A549 (cell line): ENCODE results near the gene CHI3L1. TPM values are rescaled to one million over a fixed set of nuclear protein-coding genes. Genes with fewer than 3 reads are reported as not detected.

Experiments
- ATAC-seq, 2 experiments: fragments of 200-7000 bp in 1 of 2; fragments of >200 bp in 1 of 2; cut with Nextera tagmentation in 1 of 2; cut with Tn5 transposase in 1 of 2; 3 replicates each; pipeline versions ENCODE4 v1.8.0 to v1.9.1; 2018 to 2020; ENCODE audit warnings: mild to moderate bottlenecking in 1 of 2, moderate library complexity in 1 of 2
- CTCF ChIA-PET: fragments of 300-600 bp; sonication (Branson Sonifier 250); formaldehyde crosslinking; extraction: SDS; loops from one replicate; lab custom pipeline; 2021; ENCODE audit warnings: antibody characterized with exemption, inconsistent platforms; lab: Yijun Ruan, JAX
- POLR2A ChIA-PET: fragments of 350-600 bp; formaldehyde crosslinking; extraction: SDS; loops from one replicate; lab custom pipeline; 2021; ENCODE audit warnings: antibody characterized with exemption, inconsistent platforms; lab: Yijun Ruan, JAX
- DNase-seq, 2 experiments: peaks; one replicate each; pipeline versions ENCODE4 v3.0.0 to v3.0.0-alpha.2; 2011 to 2016; ENCODE audit warnings: low read depth in 1 of 2, low spot score in 1 of 2
- FAIRE-seq: peaks from 2 replicates; lab custom pipeline; 2011; peaks lifted over from hg19 to GRCh38; lab: Jason Lieb, UNC
- H3K27ac ChIP-seq, 2 experiments: fragments of >200 bp; sonication (Bioruptor Twin); formaldehyde crosslinking; 3 replicates each; pipeline ENCODE4 v1.5.1; 2016 to 2017
- H3K4me1 ChIP-seq: fragments of >200 bp; sonication (Bioruptor Twin); formaldehyde crosslinking; 3 replicates; pipeline ENCODE4 v1.6.1; 2016
- H3K4me2 ChIP-seq: fragments of >200 bp; sonication (Bioruptor Twin); formaldehyde crosslinking; 3 replicates; pipeline ENCODE4 v1.6.1; 2016
- H3K4me3 ChIP-seq: fragments of >200 bp; sonication (Bioruptor Twin); formaldehyde crosslinking; 3 replicates; pipeline ENCODE4 v1.5.1; 2016
- H3K9me3 ChIP-seq: fragments of >200 bp; sonication (Bioruptor Twin); formaldehyde crosslinking; 3 replicates; pipeline ENCODE4 v1.6.1; 2016
- CBX8 ChIP-seq: fragments of 200-600 bp; sonication (generic); IDR thresholded peaks from 2 replicates; pipeline ENCODE4 v1.6.1; 2016
- CHD2 ChIP-seq: fragments of 150-350 bp; IDR thresholded peaks from 2 replicates; pipeline ENCODE4 v1.6.1; 2014; ENCODE audit warnings: low read length; ENCODE audit not compliant: partially characterized antibody
- EHF ChIP-seq: fragments of 250-450 bp; sonication (Bioruptor Pico); IDR thresholded peaks from 2 replicates; pipeline ENCODE4 v1.5.0; 2020; ENCODE audit warnings: mild to moderate bottlenecking
- ESRRA ChIP-seq: fragments of 150-350 bp; IDR thresholded peaks from 2 replicates; pipeline ENCODE4 v1.6.1; 2014; ENCODE audit warnings: mild to moderate bottlenecking, low read length, borderline replicate concordance
- FOSB ChIP-seq: fragments of 250-450 bp; sonication (Bioruptor Pico); IDR thresholded peaks from 2 replicates; pipeline ENCODE4 v1.5.0; 2020; ENCODE audit warnings: mild to moderate bottlenecking, moderate library complexity
- HOXA7 ChIP-seq: fragments of 250-450 bp; sonication (Bioruptor Pico); IDR thresholded peaks from 2 replicates; pipeline ENCODE4 v1.5.0; 2020; ENCODE audit warnings: mild to moderate bottlenecking, moderate library complexity
- HOXB13 ChIP-seq: fragments of 250-450 bp; sonication (Bioruptor Pico); IDR thresholded peaks from 2 replicates; pipeline ENCODE4 v1.5.0; 2020; ENCODE audit warnings: low read depth, mild to moderate bottlenecking, moderate library complexity
- HOXB5 ChIP-seq: fragments of 250-450 bp; sonication (Bioruptor Pico); IDR thresholded peaks from 2 replicates; pipeline ENCODE4 v1.5.0; 2020; ENCODE audit warnings: mild to moderate bottlenecking, moderate library complexity
- JUNB ChIP-seq: fragments of >200 bp; sonication (Bioruptor Twin); formaldehyde crosslinking; IDR thresholded peaks from 2 replicates; pipeline ENCODE4 v1.6.1; 2016
- KDM5A ChIP-seq: fragments of 200-600 bp; sonication (generic); IDR thresholded peaks from 2 replicates; pipeline ENCODE4 v1.6.1; 2016; ENCODE audit warnings: antibody characterized with exemption, mild to moderate bottlenecking
- MYC ChIP-seq: IDR thresholded peaks from 2 replicates; pipeline ENCODE4 v1.6.1; 2012; ENCODE audit warnings: mild to moderate bottlenecking, inconsistent platforms, low read length, improper control_type of control experiment, borderline replicate concordance
- NFE2L2 ChIP-seq: fragments of 150-350 bp; conservative IDR thresholded peaks from 2 replicates; pipeline ENCODE4 v1.6.1; 2014; ENCODE audit warnings: low read length
- NR3C1 ChIP-seq: fragments of >200 bp; sonication (Bioruptor Twin); formaldehyde crosslinking; IDR thresholded peaks from 3 replicates; pipeline ENCODE4 v1.6.1; 2017
- PHF8 ChIP-seq: fragments of 200-600 bp; sonication (generic); IDR thresholded peaks from 2 replicates; pipeline ENCODE4 v1.6.1; 2016; ENCODE audit warnings: low read depth, mild to moderate bottlenecking, antibody characterized with exemption, moderate library complexity, borderline replicate concordance
- POLR2A ChIP-seq: IDR thresholded peaks from 2 replicates; pipeline ENCODE4 v1.6.1; 2012; ENCODE audit warnings: mild to moderate bottlenecking, low read length
- RARB ChIP-seq: fragments of 250-450 bp; sonication (Bioruptor Pico); IDR thresholded peaks from 2 replicates; pipeline ENCODE4 v1.8.0; 2021; ENCODE audit warnings: mild to moderate bottlenecking, moderate library complexity
- RNF2 ChIP-seq: fragments of 200-600 bp; sonication (generic); IDR thresholded peaks from 2 replicates; pipeline ENCODE4 v1.6.1; 2016; ENCODE audit warnings: low read depth, mild to moderate bottlenecking, antibody characterized with exemption, moderate library complexity, borderline replicate concordance
- TFCP2L1 ChIP-seq: fragments of 250-450 bp; sonication (Bioruptor Pico); IDR thresholded peaks from 2 replicates; pipeline ENCODE4 v1.5.0; 2021; ENCODE audit warnings: mild to moderate bottlenecking
- TP53 ChIP-seq: fragments of 250-450 bp; sonication (Bioruptor Pico); IDR thresholded peaks from 2 replicates; pipeline ENCODE4 v1.5.0; 2021; ENCODE audit warnings: mild to moderate bottlenecking, moderate library complexity
- ZFP36 ChIP-seq: fragments of 450-650 bp; IDR thresholded peaks from 2 replicates; pipeline ENCODE4 v1.6.1; 2014; ENCODE audit warnings: borderline replicate concordance; ENCODE audit not compliant: partially characterized antibody
- ZSCAN20 ChIP-seq: fragments of 250-450 bp; sonication (Bioruptor Pico); IDR thresholded peaks from 2 replicates; pipeline ENCODE4 v1.8.0; 2022; ENCODE audit warnings: mild to moderate bottlenecking, moderate library complexity
- WGBS: methylation state at CpG from one replicate; pipeline ENCODE4 v1.1.6; 2017; ENCODE audit errors: missing lambda C conversion rate; 5-methylcytosine and 5-hydroxymethylcytosine counted together
- polyA plus RNA-seq, 4 experiments: library from polyadenylated mRNA; depleted of rRNA in 3 of 4; stranded (reverse); fragments of >200 nt; fragmentation: RNase III in 1 of 4; extraction: RNeasy Plus Mini Kit Qiagen cat#74134 plus additional on column Dnase treatment in 1 of 4; gene quantifications; 2 replicates in 3 of 4; 3 replicates in 1 of 4; pipeline ENCODE4 v1.2.3, GENCODE V29; 2011 to 2017
- TF ChIP-seq, protein P1 (sequence below): fragments of 200-600 bp; sonication (generic); IDR thresholded peaks from 2 replicates; pipeline ENCODE4 v1.6.1; 2016; ENCODE audit warnings: antibody characterized with exemption, mild to moderate bottlenecking, moderate library complexity
- TF ChIP-seq, protein P2 (sequence below): fragments of 250-450 bp; sonication (Bioruptor Pico); IDR thresholded peaks from 2 replicates; pipeline ENCODE4 v1.5.0; 2020; ENCODE audit warnings: low read depth, mild to moderate bottlenecking, moderate library complexity
- TF ChIP-seq, protein P3 (sequence below): fragments of 450-650 bp; IDR thresholded peaks from 2 replicates; pipeline ENCODE4 v1.6.1; 2014; ENCODE audit warnings: antibody characterized with exemption

Gene CHI3L1
- polyA plus RNA-seq, 2 of the 4 experiments (the other 2 are of a cell fraction): 0.04 TPM; not detected in 1

DNA sequence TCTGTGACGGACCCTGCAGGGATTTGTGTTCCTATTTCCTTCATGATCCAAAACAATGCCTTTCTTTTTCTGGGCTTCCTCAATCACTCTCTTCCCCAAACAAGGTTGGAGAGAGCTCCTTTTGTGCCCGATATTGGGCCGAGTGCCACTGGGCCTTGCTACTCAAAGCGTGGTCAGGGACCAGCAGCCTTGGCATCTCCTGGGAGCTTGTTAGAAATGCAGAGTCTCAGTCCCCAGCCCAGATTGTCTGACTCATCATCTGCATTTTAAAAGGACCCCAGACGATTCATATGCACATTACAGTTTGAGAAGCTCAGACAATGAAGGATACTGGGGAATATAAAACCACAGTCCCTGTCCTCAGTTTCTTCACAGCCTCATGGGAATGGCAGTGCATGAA lies 39.1 kb downstream of the CHI3L1 start (continued):
- TF ChIP-seq, protein P1, sequence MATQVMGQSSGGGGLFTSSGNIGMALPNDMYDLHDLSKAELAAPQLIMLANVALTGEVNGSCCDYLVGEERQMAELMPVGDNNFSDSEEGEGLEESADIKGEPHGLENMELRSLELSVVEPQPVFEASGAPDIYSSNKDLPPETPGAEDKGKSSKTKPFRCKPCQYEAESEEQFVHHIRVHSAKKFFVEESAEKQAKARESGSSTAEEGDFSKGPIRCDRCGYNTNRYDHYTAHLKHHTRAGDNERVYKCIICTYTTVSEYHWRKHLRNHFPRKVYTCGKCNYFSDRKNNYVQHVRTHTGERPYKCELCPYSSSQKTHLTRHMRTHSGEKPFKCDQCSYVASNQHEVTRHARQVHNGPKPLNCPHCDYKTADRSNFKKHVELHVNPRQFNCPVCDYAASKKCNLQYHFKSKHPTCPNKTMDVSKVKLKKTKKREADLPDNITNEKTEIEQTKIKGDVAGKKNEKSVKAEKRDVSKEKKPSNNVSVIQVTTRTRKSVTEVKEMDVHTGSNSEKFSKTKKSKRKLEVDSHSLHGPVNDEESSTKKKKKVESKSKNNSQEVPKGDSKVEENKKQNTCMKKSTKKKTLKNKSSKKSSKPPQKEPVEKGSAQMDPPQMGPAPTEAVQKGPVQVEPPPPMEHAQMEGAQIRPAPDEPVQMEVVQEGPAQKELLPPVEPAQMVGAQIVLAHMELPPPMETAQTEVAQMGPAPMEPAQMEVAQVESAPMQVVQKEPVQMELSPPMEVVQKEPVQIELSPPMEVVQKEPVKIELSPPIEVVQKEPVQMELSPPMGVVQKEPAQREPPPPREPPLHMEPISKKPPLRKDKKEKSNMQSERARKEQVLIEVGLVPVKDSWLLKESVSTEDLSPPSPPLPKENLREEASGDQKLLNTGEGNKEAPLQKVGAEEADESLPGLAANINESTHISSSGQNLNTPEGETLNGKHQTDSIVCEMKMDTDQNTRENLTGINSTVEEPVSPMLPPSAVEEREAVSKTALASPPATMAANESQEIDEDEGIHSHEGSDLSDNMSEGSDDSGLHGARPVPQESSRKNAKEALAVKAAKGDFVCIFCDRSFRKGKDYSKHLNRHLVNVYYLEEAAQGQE: no peak
- no peak for TF ChIP-seq CBX8
- TF ChIP-seq ZSCAN20 (CRISPR knock-in tag): no peak
- no peak for TF ChIP-seq JUNB

DNA sequence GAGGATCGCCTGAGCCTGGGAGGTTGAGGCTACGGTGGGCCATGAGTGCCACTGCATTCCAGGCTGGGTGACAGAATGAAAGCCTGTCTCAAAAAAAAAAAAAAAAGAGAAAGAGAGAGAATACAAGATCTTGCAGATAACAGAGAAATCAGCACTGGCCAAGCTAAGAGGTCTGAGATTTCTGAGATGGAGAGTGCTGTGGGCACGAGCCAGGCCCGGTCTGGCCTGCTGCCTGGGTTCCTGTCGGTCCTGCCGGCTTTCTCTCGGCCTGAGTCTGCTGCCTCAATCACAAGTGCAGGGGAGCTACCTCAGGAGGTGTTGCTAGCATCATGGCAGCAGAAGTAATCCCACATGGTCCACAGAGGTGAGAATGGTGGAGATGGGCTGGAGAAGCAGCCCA lies 40.0 kb downstream of the CHI3L1 start:
- Histone ChIP-seq H3K9me3 (no peaks in the 10 kb centered on the region), H3K27ac (no peak overlapping the region), H3K4me1 (no peaks in the 10 kb centered on the region), H3K4me3 (no peak overlapping the region), H3K4me2 (no peak overlapping the region)
- WGBS: 85% methylated on average over 7 of the region's 7 CpGs
- DNase-seq (no peak), FAIRE-seq (no peak), ATAC-seq (no peak)
- ChIA-PET POLR2A (no interaction called here), CTCF (interaction anchor here (0.7 to 3.9 kb wide), 5 partner anchors 20 to 105 kb away, joined by 3 to 20 read pairs (median 6); no protein-coding TSS in a partner anchor)
- TF ChIP-seq CHD2 (no peak), PHF8 (no peak), FOSB (CRISPR knock-in tag) (no peak), HOXB13 (CRISPR knock-in tag) (no peak), RNF2 (no peak), TFCP2L1 (CRISPR knock-in tag) (no peak), NR3C1 (no peak)
- TF ChIP-seq, protein P2, sequence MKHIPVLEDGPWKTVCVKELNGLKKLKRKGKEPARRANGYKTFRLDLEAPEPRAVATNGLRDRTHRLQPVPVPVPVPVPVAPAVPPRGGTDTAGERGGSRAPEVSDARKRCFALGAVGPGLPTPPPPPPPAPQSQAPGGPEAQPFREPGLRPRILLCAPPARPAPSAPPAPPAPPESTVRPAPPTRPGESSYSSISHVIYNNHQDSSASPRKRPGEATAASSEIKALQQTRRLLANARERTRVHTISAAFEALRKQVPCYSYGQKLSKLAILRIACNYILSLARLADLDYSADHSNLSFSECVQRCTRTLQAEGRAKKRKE (CRISPR knock-in tag): no peak
- TF ChIP-seq, all 56 proteins: peak for 0

DNA sequence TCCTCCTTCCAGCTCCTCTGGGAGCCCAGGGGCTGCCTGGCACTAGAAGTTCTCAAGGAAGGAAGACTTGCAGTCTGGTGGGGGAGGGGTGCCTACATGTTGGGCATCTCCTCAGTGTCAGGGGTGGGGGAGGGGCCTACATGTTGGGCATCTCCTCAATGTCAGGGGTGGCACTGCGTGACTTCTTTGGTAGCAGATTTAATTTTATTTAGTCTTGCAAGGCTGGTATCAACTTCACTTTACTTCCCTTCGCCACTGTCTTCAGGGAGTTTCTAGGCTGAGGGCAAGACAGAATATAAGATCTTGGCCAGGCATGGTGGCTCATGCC lies 40.5 kb downstream of the CHI3L1 start:
- TF ChIP-seq KDM5A (no peak), EHF (no peak), NFE2L2 (no peak), RARB (CRISPR knock-in tag) (no peak), MYC (no peak), ESRRA (no peak), POLR2A (no peak), HOXA7 (CRISPR knock-in tag) (no peak), TP53 (CRISPR knock-in tag) (no peak), CHD2 (no peak), HOXB5 (no peak), ZFP36 (no peak)
- TF ChIP-seq, protein P3, sequence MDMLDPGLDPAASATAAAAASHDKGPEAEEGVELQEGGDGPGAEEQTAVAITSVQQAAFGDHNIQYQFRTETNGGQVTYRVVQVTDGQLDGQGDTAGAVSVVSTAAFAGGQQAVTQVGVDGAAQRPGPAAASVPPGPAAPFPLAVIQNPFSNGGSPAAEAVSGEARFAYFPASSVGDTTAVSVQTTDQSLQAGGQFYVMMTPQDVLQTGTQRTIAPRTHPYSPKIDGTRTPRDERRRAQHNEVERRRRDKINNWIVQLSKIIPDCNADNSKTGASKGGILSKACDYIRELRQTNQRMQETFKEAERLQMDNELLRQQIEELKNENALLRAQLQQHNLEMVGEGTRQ: no peak
- TF ChIP-seq, all 56 proteins: peak for 0
- H3K27ac ChIP-seq: no peak overlapping the region
- no peaks in the 10 kb centered on the region for H3K9me3 ChIP-seq
- ChIA-PET POLR2A (no interaction called here), CTCF (interaction anchor here (0.7 to 3.9 kb wide), 6 partner anchors 20 to 105 kb away, joined by 3 to 20 read pairs (median 9); no protein-coding TSS in a partner anchor)
- FAIRE-seq (no peak), ATAC-seq (no peak), DNase-seq (no peak)
- H3K4me3 ChIP-seq: no peak overlapping the region
- 77% methylated on average over 1 of the region's 2 CpGs for WGBS
- H3K4me2 ChIP-seq: no peak overlapping the region
- no peaks in the 10 kb centered on the region for H3K4me1 ChIP-seq
